ENCODE measurements around the gene SCARB1. TPM values are rescaled to one million over a fixed set of nuclear protein-coding genes. Genes with fewer than 3 reads are reported as not detected.

SCARB1 gene
- total and polyA plus RNA-seq, 2 of the 13 experiments (the other 11 are each of a cell fraction or from before 2014, with no cell fraction given): 63.4 to 160 TPM

DNA sequence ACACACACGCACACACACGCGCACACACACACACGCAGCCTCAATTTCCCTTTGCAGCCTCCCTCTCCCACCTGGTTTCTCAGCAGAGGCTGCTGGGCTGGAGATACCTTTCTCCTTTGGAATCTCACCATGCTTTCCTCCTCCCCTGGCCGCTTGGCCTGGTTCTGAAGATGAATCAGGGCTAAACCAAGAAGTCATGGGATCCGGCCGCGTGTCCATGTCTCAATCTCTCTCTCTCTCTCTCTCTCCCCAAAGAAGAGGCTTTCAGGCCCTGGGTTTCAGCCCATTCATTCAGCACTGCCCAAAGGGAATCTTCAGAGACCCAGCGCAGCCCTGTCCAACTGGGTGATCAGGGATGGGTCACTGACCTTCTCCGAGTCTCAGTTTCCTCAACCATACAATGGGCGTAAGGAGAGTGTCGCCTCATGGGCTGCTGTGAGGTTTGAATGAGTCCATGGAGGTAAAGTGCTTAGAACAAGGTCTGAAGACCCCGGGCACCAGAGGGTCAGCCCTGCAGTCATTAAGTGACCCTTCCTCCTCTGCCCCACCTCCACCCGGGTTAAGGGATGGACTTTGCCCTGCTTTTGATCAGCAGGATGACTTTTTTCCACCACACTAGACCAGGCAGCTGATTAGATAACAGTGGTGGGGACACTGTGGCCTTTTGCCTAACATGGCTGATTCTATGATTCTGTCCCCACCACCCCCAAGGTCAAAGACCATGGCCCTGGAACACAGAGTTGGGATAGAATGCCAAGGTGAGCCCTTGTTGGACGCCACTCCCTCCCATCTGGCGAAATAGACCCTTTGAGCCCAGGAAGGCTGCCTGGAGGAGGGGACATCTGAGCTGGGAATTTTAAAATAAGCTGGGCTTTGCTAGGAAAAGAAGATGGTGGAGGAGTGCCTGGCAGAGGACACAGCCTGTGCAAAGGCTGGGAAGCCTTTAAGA, 42.1 kb downstream of the SCARB1 start (continued):
- TF ChIP-seq, protein P1, sequence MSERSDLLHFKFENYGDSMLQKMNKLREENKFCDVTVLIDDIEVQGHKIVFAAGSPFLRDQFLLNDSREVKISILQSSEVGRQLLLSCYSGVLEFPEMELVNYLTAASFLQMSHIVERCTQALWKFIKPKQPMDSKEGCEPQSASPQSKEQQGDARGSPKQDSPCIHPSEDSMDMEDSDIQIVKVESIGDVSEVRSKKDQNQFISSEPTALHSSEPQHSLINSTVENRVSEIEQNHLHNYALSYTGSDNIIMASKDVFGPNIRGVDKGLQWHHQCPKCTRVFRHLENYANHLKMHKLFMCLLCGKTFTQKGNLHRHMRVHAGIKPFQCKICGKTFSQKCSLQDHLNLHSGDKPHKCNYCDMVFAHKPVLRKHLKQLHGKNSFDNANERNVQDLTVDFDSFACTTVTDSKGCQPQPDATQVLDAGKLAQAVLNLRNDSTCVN (CRISPR knock-in tag; IDR thresholded peaks at IDR 0.05; ENCODE audit: borderline replicate concordance): 0 out of 2 replicates have a peak, but pooled peaks have one; percentile 24
- TF ChIP-seq ZNF263 (CRISPR knock-in tag; IDR thresholded peaks at IDR 0.05) (no peak), SAP130 (CRISPR knock-in tag; IDR thresholded peaks at IDR 0.05; ENCODE audit: low read depth) (peak; percentile 91), ZNF766 (CRISPR knock-in tag; IDR thresholded peaks at IDR 0.05; ENCODE audit: borderline replicate concordance) (no peak), ZNF879 (CRISPR knock-in tag; IDR thresholded peaks at IDR 0.05) (0 out of 2 replicates have a peak, but pooled peaks have one; percentile 22), ZNF30 (CRISPR knock-in tag; IDR thresholded peaks at IDR 0.05) (no peak), GATAD1 (CRISPR knock-in tag; IDR thresholded peaks at IDR 0.05) (no peak), FOXA1 (IDR thresholded peaks at IDR 0.05) (no peak), FOXA1 (CRISPR knock-in tag; IDR thresholded peaks at IDR 0.05) (no peak; the same call in 1 of the 2 replicates), ZNF614 (CRISPR knock-in tag; IDR thresholded peaks at IDR 0.05; ENCODE audit: borderline replicate concordance) (peak; percentile 94), MYNN (CRISPR knock-in tag; IDR thresholded peaks at IDR 0.05; ENCODE audit: low read depth) (0 out of 2 replicates have a peak, but pooled peaks have one; percentile 57), ZNF326 (CRISPR knock-in tag; IDR thresholded peaks at IDR 0.05; ENCODE audit: borderline replicate concordance) (no peak)
- TF ChIP-seq, protein P2, sequence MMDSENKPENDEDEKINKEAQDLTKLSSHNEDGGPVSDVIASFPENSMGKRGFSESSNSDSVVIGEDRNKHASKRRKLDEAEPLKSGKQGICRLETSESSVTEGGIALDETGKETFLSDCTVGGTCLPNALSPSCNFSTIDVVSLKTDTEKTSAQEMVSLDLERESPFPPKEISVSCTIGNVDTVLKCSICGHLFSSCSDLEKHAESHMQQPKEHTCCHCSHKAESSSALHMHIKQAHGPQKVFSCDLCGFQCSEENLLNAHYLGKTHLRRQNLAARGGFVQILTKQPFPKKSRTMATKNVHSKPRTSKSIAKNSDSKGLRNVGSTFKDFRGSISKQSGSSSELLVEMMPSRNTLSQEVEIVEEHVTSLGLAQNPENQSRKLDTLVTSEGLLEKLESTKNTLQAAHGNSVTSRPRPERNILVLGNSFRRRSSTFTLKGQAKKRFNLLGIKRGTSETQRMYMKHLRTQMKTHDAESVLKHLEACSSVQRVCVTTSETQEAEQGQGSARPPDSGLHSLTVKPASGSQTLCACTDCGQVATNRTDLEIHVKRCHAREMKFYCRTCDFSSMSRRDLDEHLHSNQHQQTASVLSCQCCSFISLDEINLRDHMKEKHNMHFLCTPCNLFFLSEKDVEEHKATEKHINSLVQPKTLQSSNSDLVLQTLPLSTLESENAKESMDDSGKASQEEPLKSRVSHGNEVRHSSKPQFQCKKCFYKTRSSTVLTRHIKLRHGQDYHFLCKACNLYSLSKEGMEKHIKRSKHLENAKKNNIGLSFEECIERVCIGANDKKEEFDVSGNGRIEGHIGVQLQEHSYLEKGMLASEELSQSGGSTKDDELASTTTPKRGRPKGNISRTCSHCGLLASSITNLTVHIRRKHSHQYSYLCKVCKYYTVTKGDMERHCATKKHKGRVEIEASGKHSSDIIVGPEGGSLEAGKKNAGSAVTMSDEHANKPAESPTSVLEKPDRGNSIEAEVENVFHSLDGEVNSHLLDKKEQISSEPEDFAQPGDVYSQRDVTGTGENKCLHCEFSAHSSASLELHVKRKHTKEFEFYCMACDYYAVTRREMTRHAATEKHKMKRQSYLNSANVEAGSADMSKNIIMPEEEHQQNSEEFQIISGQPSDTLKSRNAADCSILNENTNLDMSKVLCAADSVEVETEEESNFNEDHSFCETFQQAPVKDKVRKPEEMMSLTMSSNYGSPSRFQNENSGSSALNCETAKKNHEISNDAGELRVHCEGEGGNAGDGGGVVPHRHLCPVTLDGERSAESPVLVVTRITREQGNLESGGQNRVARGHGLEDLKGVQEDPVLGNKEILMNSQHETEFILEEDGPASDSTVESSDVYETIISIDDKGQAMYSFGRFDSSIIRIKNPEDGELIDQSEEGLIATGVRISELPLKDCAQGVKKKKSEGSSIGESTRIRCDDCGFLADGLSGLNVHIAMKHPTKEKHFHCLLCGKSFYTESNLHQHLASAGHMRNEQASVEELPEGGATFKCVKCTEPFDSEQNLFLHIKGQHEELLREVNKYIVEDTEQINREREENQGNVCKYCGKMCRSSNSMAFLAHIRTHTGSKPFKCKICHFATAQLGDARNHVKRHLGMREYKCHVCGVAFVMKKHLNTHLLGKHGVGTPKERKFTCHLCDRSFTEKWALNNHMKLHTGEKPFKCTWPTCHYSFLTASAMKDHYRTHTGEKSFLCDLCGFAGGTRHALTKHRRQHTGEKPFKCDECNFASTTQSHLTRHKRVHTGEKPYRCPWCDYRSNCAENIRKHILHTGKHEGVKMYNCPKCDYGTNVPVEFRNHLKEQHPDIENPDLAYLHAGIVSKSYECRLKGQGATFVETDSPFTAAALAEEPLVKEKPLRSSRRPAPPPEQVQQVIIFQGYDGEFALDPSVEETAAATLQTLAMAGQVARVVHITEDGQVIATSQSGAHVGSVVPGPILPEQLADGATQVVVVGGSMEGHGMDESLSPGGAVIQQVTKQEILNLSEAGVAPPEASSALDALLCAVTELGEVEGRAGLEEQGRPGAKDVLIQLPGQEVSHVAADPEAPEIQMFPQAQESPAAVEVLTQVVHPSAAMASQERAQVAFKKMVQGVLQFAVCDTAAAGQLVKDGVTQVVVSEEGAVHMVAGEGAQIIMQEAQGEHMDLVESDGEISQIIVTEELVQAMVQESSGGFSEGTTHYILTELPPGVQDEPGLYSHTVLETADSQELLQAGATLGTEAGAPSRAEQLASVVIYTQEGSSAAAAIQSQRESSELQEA (CRISPR knock-in tag; IDR thresholded peaks at IDR 0.05; ENCODE audit: not compliant biosample characterization): no peak
- TF ChIP-seq, protein P3, sequence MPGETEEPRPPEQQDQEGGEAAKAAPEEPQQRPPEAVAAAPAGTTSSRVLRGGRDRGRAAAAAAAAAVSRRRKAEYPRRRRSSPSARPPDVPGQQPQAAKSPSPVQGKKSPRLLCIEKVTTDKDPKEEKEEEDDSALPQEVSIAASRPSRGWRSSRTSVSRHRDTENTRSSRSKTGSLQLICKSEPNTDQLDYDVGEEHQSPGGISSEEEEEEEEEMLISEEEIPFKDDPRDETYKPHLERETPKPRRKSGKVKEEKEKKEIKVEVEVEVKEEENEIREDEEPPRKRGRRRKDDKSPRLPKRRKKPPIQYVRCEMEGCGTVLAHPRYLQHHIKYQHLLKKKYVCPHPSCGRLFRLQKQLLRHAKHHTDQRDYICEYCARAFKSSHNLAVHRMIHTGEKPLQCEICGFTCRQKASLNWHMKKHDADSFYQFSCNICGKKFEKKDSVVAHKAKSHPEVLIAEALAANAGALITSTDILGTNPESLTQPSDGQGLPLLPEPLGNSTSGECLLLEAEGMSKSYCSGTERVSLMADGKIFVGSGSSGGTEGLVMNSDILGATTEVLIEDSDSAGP (CRISPR knock-in tag; IDR thresholded peaks at IDR 0.05; ENCODE audit: borderline replicate concordance): peak; percentile 82
